Measurements from ENCODE around the gene LRRC74B. TPM values are rescaled to one million over a fixed set of nuclear protein-coding genes. Genes with fewer than 3 reads are reported as not detected.
"Not testable (repeated sequence)": the region's sequence is repeated elsewhere in the genome, so short reads cannot be mapped to it uniquely, and the experiment has no call there.

Gene LRRC74B
- total RNA-seq, 2 experiments from 2014 or later: not detected

GRCh38 chr22:21029486-21030025 lies 16.2 kb upstream of the LRRC74B start:
- ChIA-PET POLR2A (no interaction called here), CTCF (no interaction called here)

- POLR2A ChIA-PET: no interaction called here
- CTCF ChIA-PET: no interaction called here
Measured at GRCh38 chr22:21030032-21030431, 15.7 kb upstream of the LRRC74B start.

GRCh38 chr22:21030621-21031544 lies 14.9 kb upstream of the LRRC74B start:
- ChIA-PET CTCF (interaction anchor here (1.3 kb wide), 1 partner anchor 16 kb away, joined by 3 read pairs; no protein-coding TSS in a partner anchor), POLR2A (no interaction called here)

- ChIA-PET POLR2A (no interaction called here), CTCF (interaction anchor here (1.3 kb wide), 1 partner anchor 15 kb away, joined by 3 read pairs; no protein-coding TSS in a partner anchor)
Measured at GRCh38 chr22:21031545-21032036, 14.2 kb upstream of the LRRC74B start.

GRCh38 chr22:21032037-21032867 lies 13.5 kb upstream of the LRRC74B start, which contains the start of gene SLC7A4:
TSS of gene SLC7A4 (minus strand) at chr22:21032561. CDS start at chr22:21031812, 749 bp downstream.
- ChIA-PET CTCF (interaction anchor here (1.3 kb wide), 1 partner anchor 14 kb away, joined by 3 read pairs; no protein-coding TSS in a partner anchor), POLR2A (no interaction called here)

DNA sequence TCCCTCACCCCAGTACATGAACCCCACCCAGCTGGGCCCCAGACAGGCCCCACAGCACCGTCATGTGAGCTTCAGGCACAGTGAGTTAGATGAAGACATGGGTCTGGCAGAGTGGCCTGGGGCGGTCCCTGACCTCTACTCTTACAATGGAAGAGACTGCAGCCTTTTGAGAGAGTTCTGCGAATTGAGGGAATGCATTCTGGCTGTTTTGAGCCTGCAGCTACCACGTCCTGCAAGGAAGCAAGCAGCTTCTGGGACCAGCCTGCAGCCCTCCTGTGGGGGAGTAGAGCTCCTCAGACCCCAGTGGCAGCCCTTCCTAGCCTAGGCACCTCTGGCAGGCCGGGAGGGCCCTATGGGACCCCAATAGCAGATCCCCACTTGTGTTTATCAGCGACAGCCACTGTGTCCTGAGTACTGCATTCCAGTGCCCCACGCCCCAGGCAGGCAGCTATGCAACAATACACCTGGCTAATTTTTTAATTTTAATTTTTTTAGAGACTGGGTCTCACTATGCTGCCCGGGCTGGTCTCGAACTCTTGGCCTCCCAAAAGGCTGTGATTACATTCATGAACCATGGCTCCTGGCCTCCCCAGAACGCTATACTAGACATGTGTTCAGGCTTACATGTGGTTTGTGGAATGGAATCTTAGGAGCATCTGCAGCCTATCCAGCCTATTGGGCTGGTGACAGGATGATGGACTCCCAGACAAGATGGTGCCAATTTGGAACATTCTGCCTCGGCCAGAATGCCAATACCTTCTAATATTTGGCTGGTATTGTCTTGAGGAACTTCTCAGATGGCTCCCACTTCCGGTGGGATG lies 12.7 kb upstream of the LRRC74B start:
- ChIA-PET CTCF (no interaction called here), POLR2A (no interaction called here)

DNA sequence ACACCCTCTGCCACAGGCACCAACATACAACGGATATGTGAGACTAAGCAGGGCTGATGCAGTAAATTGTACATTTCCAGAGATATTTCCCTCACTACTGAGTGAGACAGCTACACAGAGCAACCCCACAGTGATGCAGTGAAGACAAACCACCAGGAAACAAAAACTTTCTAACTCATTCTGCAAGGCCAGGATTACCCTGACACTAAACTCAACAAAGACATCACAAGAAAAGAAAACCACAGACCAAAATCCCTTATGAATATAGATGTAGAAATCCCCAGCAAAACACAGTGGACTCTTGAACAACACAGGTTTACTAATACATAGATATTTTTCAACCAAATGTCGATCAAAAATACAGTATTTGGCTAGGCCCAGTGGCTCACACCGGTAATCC lies 11.9 kb upstream of the LRRC74B start:
- CTCF ChIA-PET: interaction anchor here (0.6 kb wide), 1 partner anchor 72 kb away, joined by 4 read pairs; no protein-coding TSS in a partner anchor

GRCh38 chr22:21034989-21035388 lies 10.8 kb upstream of the LRRC74B start:
- CTCF ChIA-PET: no interaction called here
- POLR2A ChIA-PET: no interaction called here

More for the DNA sequence above, 11.9 kb upstream of the LRRC74B start:
- POLR2A ChIA-PET: no interaction called here

DNA sequence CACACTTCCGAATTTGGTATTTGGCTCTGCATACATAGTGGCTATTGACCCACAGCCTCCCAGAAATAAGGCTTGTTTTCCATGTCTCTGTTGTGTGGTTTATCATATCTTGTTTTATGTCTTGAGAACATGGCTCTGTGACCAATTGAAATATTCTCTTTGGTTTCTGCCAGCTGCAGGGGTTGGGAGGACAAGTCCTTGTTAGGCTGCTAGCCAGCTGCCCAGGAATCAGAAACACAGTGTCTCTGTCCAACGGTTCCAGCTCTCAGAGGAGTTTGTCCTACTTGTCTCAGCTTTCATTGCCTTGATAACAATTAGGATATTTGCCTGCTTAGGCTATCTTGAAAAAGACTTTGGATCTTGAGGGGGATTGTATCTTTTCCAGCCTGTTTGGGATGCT lies 7.3 kb upstream of the LRRC74B start:
- ChIA-PET CTCF (no interaction called here), POLR2A (no interaction called here)

GRCh38 chr22:21039158-21039557 lies 6.6 kb upstream of the LRRC74B start:
- CTCF ChIA-PET, POLR2A ChIA-PET: not testable (repeated sequence)

- POLR2A ChIA-PET: no interaction called here
- CTCF ChIA-PET: no interaction called here
Measured at GRCh38 chr22:21041937-21042336, 3.8 kb upstream of the LRRC74B start.

DNA sequence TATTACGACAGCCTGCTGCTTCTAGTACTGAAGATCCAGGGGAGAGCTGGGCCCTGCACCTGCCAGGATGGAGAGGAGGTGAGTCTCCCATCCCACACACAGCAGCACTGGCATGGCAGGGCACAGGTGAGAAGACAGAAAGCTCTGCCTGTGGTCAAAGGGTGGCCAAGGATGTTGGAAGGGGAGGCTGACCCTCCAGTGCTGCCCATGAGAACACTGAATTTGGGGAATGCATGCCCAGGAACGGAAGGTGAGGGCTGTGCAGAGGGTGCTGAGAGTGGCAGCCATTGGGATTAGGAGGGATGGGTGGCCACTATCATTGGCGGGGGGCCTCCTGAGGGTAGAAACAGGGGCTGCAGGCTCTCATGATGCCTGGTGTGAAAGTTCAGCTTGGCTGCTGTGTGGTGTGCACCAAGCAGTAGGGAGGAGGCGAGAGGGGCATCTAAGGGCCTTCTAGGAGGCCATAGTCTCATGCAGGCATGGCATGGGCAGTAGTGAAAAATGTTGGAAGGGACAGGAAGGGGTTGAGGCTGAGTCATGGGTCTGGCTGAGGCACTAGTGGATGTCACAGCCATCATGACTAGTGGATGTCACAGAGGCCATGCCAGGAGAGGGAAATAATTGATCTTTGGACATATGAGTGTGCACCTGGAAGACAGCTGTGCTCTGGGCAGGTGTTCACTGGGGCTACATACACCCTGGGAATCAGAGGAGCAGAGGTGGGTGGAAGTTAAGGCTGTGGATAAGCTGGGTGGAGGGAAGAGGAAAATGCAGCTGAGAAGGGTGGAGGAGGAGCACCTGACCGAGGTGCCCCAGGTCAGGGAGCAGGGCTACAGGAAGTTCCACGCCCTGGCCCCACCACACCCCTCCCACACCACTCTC lies 2.5 kb upstream of the LRRC74B start:
- ChIA-PET CTCF (no interaction called here), POLR2A (no interaction called here)

- ChIA-PET POLR2A (no interaction called here), CTCF (no interaction called here)
Measured at GRCh38 chr22:21043860-21044535, 1.7 kb upstream of the LRRC74B start.

DNA sequence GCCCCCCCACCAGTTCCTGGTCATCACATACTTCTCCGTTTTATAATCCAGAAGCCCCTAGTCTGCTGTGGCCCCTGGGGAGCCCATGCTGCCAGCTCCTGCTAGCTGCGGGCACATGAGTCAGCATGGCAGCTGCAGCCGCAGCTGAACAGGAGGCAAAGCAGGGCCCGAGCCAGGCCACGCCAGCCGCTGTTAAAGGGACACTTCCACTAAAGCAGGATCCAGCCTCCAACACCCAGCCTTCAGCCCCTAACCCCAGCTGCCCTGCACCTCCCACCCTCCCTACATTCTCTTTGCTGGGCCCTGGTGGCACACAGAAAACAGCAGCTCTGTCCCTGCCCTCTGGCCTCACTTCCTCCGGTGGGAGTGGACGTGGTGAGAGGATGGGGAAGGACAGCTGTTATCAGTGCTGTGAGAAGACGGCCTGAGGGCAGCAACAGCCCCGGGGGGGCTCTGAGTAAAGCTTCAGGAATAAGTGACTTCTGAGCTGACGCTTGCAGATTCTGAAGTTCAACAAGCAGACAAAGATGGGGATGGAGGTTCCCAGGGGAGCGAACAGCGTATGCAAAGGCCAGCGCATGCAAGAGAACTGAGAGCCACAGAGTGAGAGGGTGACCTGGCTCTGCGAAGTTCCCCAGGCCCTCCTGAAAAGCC lies 688 bp upstream of the LRRC74B start:
- ChIA-PET POLR2A (no interaction called here), CTCF (interaction anchor here (0.7 kb wide), 1 partner anchor 77 kb away, joined by 3 read pairs; no protein-coding TSS in a partner anchor)

GRCh38 chr22:21047035-21047661 lies 1.4 kb downstream of the LRRC74B start:
- ChIA-PET POLR2A (interaction anchor here (1.4 kb wide), 1 partner anchor 34 kb away, joined by 3 read pairs; no protein-coding TSS in a partner anchor), CTCF (interaction anchor here (0.8 kb wide), 1 partner anchor 15 kb away, joined by 3 read pairs; the partner anchor contains the start of gene SLC7A4)

GRCh38 chr22:21047730-21048129 lies 2.0 kb downstream of the LRRC74B start:
- ChIA-PET CTCF (no interaction called here), POLR2A (no interaction called here)

- POLR2A ChIA-PET: not testable (repeated sequence)
- CTCF ChIA-PET: interaction anchor here (0.5 kb wide), 1 partner anchor 86 kb away, joined by 3 read pairs; no protein-coding TSS in a partner anchor
Measured at GRCh38 chr22:21048448-21048847, 2.7 kb downstream of the LRRC74B start.

Measured in activated CD8-positive, alpha-beta memory T cell treated with anti-CD3 and anti-CD28 coated beads for 36 hours (primary cell).